A549 (cell line): ENCODE results near the gene PHC2.

Experiments
- CTCF ChIP-seq: fragments of >200 bp; sonication (Bioruptor Twin); formaldehyde crosslinking; IDR thresholded peaks from 3 replicates; pipeline ENCODE4 v1.5.1; 2016
- EHF ChIP-seq: fragments of 250-450 bp; sonication (Bioruptor Pico); IDR thresholded peaks from 2 replicates; pipeline ENCODE4 v1.5.0; 2020; ENCODE audit warnings: mild to moderate bottlenecking
- ELK1 ChIP-seq: fragments of 150-350 bp; IDR thresholded peaks from 2 replicates; pipeline ENCODE4 v1.6.1; 2014; ENCODE audit warnings: low read depth, mild to moderate bottlenecking, low read length
- MAFK ChIP-seq: fragments of 450-650 bp; IDR thresholded peaks from 2 replicates; pipeline ENCODE4 v1.6.1; 2014; ENCODE audit not compliant: partially characterized antibody
- MAZ ChIP-seq: fragments of 150-350 bp; IDR thresholded peaks from 2 replicates; pipeline ENCODE4 v1.6.1; 2014; ENCODE audit warnings: antibody characterized with exemption, low read depth, low read length, borderline replicate concordance
- POLR2AphosphoS2 ChIP-seq: conservative IDR thresholded peaks from 2 replicates; pipeline ENCODE4 v1.6.1; 2012; ENCODE audit warnings: low read length, improper control_type of control experiment, inconsistent platforms
- SREBF2 ChIP-seq: fragments of 450-650 bp; IDR thresholded peaks from 2 replicates; pipeline ENCODE4 v1.6.1; 2014; ENCODE audit warnings: mild to moderate bottlenecking, moderate library complexity

- TF ChIP-seq CTCF = no peak
- no peak for TF ChIP-seq ELK1
- TF ChIP-seq SREBF2 = no peak
- TF ChIP-seq POLR2AphosphoS2 = no peak
- no peak for TF ChIP-seq MAZ
- no peak for TF ChIP-seq EHF
- no peak for TF ChIP-seq MAFK
Observed at GRCh38 chr1:33385251-33385650, 45.6 kb downstream of the PHC2 start.
